NB4 (cell line): Measurements from ENCODE around the gene MALSU1.
A peak's percentile ranks its signal among the peaks of the same experiment; 100 is the strongest.

ENCODE experiments used
- DNase-seq: peaks from one replicate; pipeline ENCODE4 v3.0.0; 2010; ENCODE audit warnings: low read depth
- H3K4me3 ChIP-seq: one replicate; pipeline ENCODE4 v1.5.1; 2011; ENCODE audit warnings: mild to moderate bottlenecking, low read depth, low read length, moderate library complexity
- MYC ChIP-seq: IDR thresholded peaks from 2 replicates; pipeline ENCODE4 v1.6.1; 2011; ENCODE audit warnings: low read depth, low read length
- POLR2A ChIP-seq: IDR thresholded peaks from 2 replicates; pipeline ENCODE4 v1.6.1; 2011; ENCODE audit warnings: mild to moderate bottlenecking; ENCODE audit not compliant: insufficient read length; ENCODE audit errors: extremely low read depth
- TF ChIP-seq, protein P1 (sequence below): IDR thresholded peaks from 2 replicates; pipeline ENCODE4 v1.6.1; 2011; ENCODE audit warnings: low read depth, low read length
- TF ChIP-seq, protein P2 (sequence below): IDR thresholded peaks from one replicate; pipeline ENCODE4 v1.5.1; 2012; ENCODE audit warnings: low read depth, low read length

MALSU1 gene

DNA sequence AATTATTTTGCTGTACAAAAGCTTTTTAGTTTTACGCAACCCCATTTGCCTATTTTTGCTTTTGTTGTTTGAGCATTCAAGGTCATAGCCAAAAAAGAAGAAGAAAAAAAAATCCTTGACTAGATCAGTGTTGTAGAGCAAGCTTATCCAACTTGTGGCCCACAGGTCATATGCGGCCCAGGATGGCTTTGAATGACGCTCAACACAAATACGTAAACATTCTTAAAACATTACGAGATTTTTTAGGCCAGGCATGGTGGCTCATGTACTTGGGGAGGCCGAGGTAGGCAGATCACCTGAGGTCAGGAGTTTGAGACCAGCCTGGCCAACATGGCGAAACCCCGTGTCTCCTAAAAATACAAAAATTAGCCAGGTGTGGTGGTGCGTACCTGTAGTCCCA lies 8.1 kb upstream of the MALSU1 start:
- no peak overlapping the region for H3K4me3 ChIP-seq
- no peak for TF ChIP-seq MYC
- TF ChIP-seq, protein P1, sequence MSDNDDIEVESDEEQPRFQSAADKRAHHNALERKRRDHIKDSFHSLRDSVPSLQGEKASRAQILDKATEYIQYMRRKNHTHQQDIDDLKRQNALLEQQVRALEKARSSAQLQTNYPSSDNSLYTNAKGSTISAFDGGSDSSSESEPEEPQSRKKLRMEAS = no peak
- TF ChIP-seq, protein P2, sequence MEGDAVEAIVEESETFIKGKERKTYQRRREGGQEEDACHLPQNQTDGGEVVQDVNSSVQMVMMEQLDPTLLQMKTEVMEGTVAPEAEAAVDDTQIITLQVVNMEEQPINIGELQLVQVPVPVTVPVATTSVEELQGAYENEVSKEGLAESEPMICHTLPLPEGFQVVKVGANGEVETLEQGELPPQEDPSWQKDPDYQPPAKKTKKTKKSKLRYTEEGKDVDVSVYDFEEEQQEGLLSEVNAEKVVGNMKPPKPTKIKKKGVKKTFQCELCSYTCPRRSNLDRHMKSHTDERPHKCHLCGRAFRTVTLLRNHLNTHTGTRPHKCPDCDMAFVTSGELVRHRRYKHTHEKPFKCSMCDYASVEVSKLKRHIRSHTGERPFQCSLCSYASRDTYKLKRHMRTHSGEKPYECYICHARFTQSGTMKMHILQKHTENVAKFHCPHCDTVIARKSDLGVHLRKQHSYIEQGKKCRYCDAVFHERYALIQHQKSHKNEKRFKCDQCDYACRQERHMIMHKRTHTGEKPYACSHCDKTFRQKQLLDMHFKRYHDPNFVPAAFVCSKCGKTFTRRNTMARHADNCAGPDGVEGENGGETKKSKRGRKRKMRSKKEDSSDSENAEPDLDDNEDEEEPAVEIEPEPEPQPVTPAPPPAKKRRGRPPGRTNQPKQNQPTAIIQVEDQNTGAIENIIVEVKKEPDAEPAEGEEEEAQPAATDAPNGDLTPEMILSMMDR = no peak
- no peak for TF ChIP-seq POLR2A
- no peak for DNase-seq

DNA sequence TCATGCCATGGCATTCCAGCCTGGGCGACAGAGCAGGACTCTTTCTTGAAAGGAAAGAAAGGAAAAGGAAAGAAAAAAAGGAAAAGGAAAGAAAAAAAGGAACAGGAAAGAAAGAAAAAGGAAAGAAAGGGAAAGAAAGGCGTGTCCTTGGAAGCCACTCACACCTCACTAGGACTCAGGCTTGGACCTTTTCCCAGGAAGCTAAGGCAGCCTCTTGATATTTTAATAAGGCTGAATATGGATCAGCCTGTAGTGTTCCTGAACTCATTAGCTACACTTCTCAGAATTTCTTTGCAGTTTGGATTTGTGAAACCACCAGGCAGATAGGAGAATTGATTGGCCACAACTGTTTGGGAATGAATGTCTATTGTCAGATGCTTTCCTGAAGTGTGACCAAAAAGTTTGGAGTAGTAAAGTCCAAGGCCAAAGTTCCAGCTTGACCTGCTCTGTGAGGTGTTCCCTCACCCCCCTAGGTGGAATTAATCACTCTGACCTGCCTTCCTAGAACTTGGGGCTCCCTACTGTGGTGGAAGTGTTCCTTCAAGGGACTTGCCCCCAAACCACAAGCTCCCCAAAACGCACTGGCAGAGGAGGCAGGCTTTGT lies 7.1 kb upstream of the MALSU1 start:
- no peak for DNase-seq
- TF ChIP-seq, protein P2 = no peak
- TF ChIP-seq, protein P1 = no peak
- no peak for TF ChIP-seq POLR2A
- no peak for TF ChIP-seq MYC
- H3K4me3 ChIP-seq = no peak overlapping the region

- H3K4me3 ChIP-seq = no peak overlapping the region
- DNase-seq = no peak
- TF ChIP-seq, protein P2 = no peak
- TF ChIP-seq MYC = no peak
- TF ChIP-seq, protein P1 = no peak
- no peak for TF ChIP-seq POLR2A
Observed at GRCh38 chr7:23292623-23293022, 6.5 kb upstream of the MALSU1 start.

GRCh38 chr7:23293500-23294073 lies 5.6 kb upstream of the MALSU1 start:
- TF ChIP-seq MYC = no peak
- TF ChIP-seq, protein P1 = no peak
- TF ChIP-seq, protein P2 = no peak
- TF ChIP-seq POLR2A = no peak
- no peak overlapping the region for H3K4me3 ChIP-seq
- no peak for DNase-seq

DNA sequence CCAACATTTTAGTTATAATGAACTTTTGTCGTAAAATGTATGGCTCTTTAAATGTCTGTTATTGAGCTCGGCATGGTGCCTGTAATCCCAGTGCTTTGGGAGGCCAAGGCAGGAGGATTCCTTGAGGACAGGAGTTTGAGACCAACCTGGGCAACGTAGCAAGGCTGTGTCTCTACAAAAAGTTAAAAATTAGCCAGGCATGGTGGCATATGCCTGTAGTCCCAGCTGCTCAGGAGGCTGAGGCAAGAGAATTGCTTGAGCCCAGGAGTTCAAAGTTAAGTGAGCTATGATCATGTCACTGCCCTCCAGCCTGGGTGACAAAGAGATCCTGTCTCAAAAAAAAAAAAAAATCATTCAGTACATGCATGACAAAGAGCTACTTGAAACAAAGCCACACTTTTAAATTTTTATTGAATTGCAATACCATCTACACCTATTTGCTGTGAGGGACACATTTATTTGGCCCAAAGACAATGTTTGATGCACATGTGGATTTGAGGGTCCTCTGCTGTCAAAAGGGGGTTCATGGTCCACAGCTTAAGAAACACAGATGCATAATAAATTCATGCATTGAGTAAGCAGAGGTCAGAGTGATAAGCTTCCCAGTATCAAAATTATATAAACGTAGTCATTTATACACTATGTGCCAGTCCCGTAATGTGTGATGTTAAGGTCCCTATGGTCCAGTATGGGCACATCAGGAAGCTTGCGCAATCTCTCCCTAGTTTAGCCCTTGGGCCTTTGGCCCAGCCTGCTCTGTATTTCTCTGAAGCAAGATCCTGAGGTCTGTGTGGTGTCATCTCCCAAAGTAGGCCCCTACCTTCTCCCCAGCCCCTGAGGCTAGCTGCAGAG lies 4.4 kb upstream of the MALSU1 start:
- H3K4me3 ChIP-seq = no peak overlapping the region
- DNase-seq = peak; percentile 92
- TF ChIP-seq, protein P1 = no peak; the same call in 1 of the 2 replicates
- 0 out of 2 replicates have a peak, but pooled peaks have one; percentile 11 for TF ChIP-seq MYC
- TF ChIP-seq, protein P2 = no peak
- TF ChIP-seq POLR2A = no peak
